NCI-H146 treated with DMSO at 0.1 percent for 48 hours (cell line): ENCODE results near the gene PLPP7.

Experiments
- DNase-seq: peaks from one replicate; lab custom pipeline; 2025; ENCODE audit not compliant: unreplicated experiment; lab: John Stamatoyannopoulos, UW

Gene PLPP7

DNA sequence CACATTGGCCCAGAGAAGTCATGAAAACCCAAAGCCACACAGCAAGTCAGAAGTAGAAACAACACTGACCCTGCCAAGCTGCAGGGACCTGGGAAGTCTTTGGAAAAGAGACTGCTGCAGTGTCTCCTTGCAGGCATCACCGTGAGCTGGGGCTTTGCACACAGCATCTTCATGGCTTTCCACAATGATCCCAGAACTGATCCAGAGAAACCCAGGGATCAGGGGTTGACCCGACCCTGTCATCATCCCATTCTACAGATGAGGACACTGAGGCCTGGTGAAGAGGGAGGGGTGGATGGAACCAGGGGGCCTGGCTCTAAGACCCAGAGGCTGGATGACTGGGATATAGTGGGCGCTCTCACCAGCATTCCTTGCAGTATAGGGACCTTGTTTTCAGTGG lies 8.9 kb upstream of the PLPP7 start:
- DNase-seq, result no peak

DNA sequence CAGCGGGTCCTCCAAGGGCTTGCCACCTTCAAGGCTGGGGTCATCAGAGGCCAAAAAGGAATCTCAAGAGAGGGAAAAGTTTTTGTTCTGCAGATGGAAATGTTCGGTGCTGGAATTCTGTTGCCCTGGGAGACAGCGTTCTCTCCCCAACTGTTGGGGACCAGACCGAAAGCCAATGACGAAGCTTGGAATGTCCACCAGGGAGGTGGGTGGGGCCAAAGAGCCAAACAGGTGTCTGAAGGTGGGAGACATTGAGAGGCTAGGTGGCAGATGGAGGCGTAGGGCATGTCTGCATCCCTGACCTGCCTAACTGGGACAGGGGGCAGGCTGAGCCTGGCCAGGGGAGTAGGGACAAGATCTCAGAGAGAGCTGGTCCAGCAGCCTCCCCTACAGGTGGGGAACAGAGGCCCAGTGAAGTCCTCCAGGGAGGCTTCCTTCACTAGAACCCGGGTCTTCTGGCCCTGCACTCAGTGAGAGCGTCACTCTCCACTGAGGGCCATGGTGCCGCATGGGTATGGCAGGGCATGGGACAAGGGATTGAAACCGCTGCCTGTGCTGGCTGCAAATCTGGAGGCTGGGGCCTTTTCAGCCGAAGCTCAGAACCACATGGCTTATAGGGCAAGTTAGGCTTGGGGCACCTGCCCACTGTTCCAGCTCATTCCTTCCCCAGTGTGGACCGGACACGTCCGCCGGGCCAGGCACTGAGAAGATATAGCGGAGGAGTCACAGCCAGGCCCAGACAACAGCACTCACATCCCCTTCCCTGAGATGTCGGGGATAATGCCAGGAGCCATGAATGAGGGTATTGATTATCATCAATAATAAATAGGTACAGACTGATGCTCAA lies 8.2 kb upstream of the PLPP7 start:
- DNase-seq, result no peak

DNA sequence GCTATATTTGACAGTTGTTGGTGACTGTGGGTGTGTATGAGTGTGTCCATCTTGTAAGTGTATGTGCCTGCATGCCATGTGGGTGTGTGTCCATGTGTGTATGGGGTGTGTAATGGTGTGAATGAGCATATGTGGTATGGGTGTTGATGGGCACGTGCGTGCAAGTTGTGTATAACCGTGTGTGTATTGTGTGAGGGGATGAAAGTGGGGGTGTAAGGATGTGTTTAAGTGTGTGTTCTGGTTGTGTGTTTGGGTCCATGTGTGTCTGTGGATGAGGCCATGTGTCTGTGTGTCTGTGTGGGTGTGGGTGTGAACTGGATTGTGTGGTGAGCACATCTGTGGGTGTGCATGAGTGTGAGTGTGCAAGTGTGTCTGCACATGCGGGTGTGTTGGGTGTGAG lies 7.3 kb upstream of the PLPP7 start:
- DNase-seq, result no peak

DNA sequence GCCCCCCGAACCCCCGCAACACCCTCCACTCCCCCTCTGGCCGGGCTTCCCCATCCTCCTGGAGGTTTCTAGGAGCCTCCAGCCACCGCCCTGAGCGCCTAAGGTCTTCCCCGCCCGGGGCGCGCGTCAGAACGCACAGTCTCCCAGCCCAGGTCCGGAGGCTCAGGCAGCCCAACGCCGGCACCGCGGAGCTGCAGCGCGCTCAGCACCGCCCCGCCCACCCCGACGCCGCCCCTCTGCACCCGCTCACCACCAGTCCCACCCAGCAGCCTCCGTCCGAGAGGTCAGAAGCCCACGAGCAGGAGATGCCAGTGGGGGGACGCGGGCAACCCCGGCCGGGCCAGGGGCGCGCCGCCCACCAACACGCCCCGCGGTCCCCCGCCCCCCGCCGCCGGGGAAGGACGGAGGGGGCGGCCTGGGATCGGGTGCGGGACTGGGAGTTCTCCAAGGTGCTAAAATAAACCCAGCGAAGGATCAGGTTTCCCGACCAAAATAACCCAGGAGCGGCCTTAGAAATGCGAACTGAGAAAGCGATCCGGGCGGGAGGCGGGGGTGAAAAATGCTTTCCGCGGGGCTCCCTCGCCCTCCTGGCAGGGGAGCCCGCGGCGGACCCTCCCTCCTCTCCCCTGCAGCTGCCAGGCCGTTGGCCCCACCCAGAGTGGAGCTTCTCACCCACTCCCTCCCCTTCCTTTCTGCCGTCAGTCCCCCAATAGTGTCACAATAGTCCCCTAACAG lies 6.7 kb upstream of the PLPP7 start:
- no peak for DNase-seq

DNA sequence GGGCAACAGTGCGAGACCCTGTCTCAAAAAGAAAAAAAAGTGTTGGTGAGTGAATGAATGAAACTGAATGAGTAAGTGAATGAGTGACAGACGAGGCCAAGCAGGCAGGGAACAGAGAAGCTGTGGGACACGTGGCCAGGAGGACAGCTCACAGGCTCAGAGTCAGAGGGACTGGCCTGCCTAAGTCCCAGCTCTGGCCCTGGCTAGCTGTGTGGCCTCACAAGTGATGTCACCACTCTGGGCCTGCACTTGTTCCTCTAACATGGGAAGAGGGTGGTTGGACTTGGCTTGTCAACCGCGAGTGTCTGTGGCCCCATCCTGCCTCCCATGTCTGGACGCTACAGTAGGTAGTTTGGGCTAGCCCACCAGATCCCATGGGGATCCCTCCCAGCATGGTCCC lies 4.7 kb upstream of the PLPP7 start:
- DNase-seq, result no peak

DNA sequence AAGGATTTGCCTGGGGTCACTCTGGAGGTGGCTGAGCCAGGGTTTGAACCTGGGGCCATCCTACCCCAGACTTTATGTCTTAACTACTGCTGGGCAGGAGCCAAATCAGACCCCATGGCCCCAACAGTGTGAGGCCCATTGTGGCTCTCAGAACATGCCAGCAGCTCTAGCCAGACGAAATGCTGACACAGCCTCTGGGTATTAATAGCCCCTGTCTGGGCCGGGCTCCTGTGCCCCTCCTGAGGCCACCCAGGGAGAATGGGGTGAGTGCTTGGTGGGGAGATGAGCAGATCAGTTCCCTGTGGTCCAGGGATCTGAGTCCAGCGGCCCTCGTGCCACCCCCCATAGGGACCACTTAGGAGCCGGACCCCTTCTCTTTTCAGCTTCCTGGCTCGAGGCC lies 2.2 kb upstream of the PLPP7 start:
- DNase-seq, result no peak

DNA sequence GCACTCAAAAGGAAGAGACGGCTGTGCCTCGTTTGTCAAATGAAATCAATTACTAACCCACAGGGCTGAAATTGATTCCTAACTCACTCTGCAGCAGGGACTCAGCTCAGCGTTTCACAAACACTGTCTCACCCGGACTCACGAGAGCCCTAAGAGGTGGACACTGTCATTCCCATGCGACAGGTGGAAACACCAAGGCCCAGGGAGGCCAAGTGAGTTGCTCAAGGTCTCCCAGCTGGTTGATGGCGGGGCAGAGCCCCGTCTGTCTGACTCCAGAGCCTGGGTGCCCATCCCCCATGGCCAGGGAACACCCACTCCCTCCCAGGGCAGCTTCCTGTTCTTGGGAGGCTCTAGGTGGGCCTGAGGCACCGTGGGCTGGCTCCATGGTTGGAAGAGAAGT lies 1.3 kb upstream of the PLPP7 start:
- no peak for DNase-seq

DNA sequence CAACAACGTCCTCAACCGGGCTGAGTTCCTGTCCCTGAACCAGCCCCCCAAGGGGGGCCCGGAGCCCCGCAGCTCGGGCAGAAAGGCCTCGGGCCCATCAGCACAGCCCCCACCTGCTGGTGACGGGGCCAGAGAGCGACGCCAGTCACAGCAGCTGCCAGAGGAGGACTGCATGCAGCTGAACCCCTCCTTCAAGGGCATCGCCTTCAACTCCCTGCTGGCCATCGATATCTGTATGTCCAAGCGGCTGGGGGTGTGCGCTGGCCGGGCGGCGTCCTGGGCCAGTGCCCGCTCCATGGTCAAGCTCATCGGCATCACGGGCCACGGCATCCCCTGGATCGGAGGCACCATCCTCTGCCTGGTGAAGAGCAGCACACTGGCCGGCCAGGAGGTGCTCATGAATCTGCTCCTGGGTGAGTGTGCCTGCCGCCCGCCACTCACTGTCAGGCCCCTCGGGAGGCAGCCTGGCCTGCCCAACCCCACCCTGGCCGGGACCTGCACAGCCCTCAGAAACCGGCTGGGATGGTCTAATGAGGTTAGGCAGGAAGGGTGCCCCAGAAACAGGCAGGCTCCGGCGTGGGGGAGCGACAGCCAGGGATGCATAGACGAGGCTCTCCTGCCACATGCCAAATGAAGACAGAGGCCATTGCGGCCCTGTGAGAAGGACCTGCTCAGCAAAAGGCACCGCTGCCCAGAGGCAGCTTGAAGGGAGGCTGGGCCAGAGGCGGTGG lies 678 bp downstream of the PLPP7 start:
- DNase-seq, result no peak

DNA sequence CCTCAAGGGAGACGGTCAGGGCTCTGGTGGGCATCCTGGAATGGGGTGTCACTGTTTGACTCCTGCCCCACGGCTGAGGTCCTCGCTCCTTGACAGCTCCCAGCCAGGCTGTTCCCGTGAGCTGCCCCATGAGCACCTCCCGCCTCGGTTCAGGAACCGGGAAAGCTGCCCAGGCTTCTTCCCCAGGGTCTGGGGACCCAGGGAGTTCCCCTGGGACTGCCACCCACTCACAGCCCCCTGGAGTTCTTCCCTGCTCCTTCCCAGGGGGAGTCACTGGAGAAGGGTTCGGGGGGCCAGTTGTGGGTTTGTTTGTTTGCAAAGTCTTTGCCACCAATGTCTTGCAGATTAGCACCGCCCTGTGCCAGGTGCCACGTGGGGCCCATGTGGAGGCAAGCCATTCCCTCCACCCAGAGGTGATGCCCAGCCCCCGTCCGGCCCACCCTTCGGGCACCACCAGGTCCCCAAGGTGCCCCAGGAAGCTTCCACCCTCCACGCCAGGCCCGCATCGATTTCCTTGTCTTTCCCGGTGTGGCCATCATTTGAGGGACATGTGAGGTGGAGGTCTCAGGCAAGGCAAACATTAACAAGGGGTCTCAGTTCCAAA lies 1.3 kb downstream of the PLPP7 start:
- no peak for DNase-seq

DNA sequence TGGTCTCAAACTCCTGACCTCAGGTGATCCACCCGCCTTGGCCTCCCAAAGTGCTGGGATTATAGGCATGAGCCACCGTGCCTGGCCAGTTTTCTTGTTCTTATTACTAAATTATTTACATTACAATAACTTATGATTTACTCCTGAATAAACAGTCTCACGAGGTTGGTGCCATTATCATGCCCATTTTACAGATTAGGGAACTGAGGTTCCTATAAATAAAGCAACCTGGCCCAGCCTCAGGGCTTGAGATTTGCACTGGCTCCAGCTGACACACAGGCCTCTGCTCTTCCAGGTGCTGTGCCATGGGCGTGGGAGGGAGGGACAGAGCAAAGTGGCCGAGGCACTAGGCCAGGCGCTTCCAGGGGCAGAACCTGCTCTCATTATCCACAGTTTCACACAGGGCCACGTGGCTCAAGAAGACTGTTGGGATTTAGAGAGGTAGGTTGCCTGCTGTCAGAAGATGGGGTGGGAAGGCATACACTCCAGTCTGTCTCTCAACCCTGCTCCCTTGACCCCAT lies 2.3 kb downstream of the PLPP7 start:
- DNase-seq, result no peak

DNA sequence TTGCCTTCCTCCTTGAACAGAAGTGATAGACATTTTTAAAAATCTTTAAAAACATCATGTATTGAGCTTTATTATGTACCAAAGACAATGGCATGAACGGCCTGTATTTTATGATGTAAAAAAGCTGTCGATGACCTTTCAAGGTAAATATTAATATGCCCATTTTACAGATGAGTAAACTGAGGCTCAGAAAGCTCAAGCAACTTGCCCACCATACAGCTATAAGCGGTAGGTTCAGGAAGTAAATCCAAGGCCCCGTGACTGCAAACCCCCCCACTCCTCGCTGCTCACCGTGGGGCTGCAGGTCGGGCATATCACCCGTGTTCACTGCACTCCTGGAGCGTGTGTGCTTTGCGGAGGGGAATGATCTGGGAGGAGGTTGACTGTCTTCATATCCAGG lies 3.4 kb downstream of the PLPP7 start:
- no peak for DNase-seq

DNA sequence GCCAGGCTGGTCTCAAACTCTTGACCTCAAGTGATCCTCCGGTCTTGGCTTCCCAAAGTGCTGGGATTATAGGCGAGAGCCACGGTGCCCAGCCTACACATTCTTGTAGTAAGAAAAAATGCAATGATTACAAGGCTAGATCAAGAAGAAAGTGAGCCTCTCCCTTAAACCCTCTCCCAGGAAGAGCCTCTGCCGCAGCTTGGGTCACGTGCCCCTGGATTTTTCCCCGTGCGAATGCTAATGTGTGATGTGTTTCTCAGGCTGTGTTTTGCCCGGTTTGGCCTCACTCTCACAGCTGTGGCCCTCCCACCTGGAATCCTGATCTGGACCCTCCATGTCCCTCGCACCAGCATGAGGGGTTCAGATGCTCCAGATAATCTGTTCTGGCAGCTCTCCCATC lies 6.9 kb downstream of the PLPP7 start:
- DNase-seq, result no peak

DNA sequence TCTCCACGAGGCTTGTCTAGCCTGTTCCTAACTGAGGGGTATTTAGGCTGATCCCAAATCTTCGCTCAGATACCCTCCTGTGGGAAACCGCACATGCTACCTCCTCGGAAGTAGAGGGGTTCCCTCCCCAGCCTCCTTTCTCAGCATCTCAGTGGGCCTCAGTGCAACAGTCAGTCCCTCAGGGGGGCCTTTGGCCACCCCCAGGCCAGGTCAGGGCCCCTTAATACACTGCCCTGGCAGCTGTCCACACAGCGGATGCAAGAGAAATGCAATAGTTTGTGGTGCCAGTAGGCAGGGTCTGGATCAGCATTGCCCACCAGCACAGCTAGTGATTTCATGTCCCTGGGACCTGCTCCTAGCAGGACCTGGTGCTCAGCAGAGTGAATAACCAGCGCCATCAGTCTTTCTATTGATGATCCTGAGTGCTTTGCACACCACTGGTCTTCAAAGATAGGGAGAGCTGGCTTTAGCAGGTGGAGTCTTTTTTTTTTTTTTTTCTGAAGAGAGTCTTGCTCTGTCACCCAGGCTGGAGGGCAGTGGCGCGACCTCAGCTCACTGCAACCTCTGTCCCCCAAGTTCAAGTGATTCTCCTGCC lies 7.5 kb downstream of the PLPP7 start:
- no peak for DNase-seq

DNA sequence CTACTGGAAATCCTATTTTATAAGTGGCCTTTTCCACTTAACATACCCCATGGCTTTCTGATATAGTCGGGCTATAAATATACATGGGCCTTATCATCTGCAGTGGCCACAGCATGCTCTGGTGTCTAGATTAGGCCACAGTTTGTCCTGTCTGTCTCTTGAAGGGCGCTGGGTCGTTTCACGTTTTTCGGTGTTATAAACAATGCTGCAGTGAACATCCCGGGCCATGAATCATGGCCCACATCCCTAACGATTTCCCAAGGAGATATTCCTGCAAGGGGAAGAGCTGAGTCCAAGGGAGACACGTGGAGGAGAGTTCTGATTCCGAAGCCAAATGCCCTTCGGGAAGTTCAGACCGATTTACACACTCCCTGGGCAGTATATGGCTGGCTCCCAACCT lies 8.4 kb downstream of the PLPP7 start:
- no peak for DNase-seq

DNA sequence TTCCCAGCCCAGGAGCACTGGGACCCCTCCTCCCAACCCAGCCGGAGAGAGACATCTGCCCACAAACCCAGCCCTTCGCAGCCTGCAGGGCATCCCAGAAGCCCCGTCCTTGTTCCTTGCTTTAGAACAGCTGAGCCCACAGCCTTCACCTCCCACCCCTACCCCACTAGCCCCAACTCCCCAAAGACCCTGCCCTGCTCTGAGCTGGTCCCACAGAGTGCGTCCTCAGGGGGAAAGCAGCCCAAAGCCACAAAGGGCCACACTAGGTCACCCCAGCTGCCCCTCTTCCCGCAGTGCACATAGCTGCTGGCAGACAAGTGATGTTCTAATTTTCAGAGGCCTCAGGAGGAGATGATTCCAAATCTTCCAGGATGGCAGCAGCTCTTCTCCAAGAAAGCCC lies 8.8 kb downstream of the PLPP7 start:
- no peak for DNase-seq

DNA sequence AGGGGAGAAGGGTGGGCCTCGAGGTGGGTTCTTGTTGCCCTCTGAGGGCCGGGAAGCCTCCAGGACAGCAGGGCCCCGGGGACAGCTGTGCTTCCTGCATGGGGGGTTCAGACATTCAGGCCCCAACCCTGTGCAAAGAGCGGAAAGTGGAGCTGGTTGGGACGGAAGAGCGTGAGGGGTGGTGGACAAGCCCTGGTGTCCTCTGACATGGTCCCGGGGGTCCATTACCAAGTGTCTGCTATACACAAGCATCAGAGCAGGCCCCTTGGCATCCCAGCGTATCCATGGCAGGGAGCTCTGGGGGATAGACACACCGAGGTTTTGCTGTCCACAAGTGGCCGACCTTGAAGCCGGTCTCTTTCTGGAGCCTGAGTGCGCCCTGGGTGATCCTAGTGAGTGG lies 9.3 kb downstream of the PLPP7 start:
- no peak for DNase-seq

DNA sequence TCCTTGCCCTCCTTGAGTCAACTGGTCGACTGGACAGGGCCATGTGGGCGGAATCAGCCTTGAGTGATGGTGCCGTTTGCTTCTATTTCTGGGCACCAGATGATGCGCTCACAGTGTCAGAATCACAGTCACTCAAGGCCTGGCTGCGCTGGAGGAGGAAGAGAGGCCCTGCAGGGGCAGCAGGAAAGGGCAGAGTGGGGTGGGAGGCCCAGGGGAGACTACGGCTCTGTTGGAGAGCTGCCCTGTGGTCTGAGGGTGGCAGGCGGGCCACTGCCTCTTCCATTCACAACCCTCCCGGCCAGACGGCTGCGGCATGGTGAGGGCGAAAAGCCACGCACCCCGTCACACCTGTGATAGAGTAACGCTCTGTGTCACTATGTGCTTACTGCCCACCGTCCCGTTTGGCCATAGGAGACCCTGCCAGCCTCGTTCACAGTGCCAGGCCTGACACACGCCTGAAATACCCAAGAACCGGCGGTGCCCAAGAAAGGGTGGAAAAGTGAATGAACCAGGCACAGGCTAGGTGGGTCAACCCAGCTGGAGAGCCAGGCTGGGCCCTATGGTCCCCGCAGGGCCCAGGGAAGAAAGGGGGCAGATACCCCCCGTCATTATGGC lies 9.9 kb downstream of the PLPP7 start:
- DNase-seq, result no peak

DNA sequence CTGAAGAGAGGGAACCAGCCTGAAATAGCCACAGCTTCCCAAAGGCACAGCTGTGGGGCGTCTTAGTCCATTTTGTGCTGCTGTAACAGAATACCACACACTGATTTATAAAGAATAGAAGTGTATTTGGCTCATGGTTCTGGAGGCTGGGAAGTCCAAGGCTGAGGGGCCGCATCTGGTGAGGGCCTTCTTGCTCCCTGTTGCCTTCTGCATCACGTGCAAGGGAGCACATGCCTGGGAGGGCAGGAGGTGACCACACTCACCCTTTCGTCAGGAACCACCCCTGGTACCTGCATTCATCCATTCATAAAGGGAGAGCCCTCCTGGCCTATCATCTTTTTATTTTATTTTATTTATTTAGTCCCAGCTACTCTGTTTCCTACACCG lies 10.4 kb downstream of the PLPP7 start:
- DNase-seq, result no peak

DNA sequence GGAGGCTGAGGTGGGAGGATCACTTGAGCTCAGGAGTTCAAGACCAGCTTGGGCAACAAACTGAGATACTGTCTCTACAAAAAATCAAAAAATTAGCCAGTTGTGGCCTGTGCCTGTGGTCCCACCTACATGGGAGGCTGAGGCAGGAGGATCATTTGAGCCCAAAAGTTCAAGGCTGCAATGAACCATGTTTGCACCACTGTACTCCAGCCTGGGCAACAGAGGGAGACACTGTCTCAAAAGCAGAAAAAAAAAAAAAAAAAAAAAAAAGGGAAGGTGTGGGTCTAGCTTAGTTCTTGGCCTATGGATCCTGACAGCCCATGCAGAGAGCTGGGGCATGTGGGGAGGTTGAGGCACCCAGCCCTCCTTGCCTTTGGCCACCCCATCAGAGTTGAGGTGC lies 10.9 kb downstream of the PLPP7 start:
- no peak for DNase-seq

DNA sequence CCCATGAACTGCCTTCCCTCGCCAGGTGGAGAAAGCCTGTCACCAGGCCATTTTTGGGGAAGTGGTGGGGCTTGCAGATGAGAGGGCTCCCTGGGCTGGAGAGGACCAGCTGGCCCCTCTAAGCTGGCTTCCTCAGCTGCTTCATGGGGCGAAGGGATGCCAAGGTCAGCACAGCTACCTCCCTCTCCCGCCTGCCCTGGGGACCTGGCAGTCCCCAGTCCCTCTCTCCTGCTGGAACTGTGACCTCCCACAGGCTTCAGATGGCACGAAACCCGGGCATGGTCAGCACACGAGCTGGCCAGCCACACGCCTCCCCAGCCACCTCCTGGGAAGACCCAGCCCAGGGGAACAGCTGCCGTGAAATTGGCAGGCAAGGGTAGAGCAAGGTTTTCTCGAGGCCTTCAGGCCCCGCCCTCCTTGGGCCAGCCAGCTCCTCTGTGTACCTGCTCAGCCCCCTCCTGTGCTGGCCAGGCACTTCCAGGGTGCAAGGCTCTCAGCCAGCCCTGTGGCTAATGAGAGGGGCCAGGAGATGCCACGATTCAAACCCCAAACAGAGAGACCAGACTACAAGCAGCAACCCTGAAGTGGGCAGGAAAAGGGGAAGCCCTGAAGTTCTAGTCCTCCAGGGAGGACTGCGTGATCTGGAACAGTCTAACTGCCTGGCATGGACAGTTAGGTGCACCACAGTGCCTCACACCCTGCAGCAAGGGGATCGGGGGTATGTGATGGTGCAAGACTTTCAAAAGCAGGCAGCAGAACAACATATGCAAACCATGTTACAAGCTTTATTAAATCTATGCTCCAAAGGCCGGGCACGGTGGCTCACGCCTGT lies 12.9 kb downstream of the PLPP7 start:
- no peak for DNase-seq
